Progenitor cell of endocrine pancreas (in vitro differentiated cells): ENCODE data around the gene SNRPA1. TPM values are rescaled to one million over a fixed set of nuclear protein-coding genes. Genes with fewer than 3 reads are reported as not detected.

ENCODE experiments used
- DNase-seq: peaks from one replicate; pipeline ENCODE4 v3.0.0; 2021; ENCODE audit warnings: low spot score; ENCODE audit not compliant: unreplicated experiment
- H3K27ac Mint-ChIP-seq: 2 replicates; pipeline ENCODE4 v1.8.0; 2021; ENCODE audit warnings: mild to moderate bottlenecking, moderate library complexity, mixed read lengths
- H3K27me3 Mint-ChIP-seq: 2 replicates; pipeline ENCODE4 v1.8.0; 2021; ENCODE audit warnings: mixed read lengths
- H3K36me3 Mint-ChIP-seq: 2 replicates; pipeline ENCODE4 v1.8.0; 2022; ENCODE audit warnings: mixed read lengths; ENCODE audit not compliant: insufficient read depth
- H3K4me1 Mint-ChIP-seq: 2 replicates; pipeline ENCODE4 v1.8.0; 2021; ENCODE audit warnings: low read depth, mixed read lengths
- H3K4me3 Mint-ChIP-seq: 2 replicates; pipeline ENCODE4 v1.8.0; 2021; ENCODE audit warnings: low read depth, mild to moderate bottlenecking, moderate library complexity, mixed read lengths
- H3K9me3 Mint-ChIP-seq: 2 replicates; pipeline ENCODE4 v1.8.0; 2021; ENCODE audit warnings: low read depth, mixed read lengths
- CTCF ChIP-seq: fragments of 200-600 bp; sonication (generic); IDR thresholded peaks from one replicate; pipeline ENCODE4 v1.5.0; 2021; ENCODE audit warnings: antibody characterized with exemption, mild to moderate bottlenecking; ENCODE audit not compliant: unreplicated experiment
- total RNA-seq: library from RNA; stranded (reverse); gene quantifications from 2 replicates; pipeline ENCODE4 v1.2.1, GENCODE V29; 2021

The SNRPA1 gene
- total RNA-seq, 1 donor from 2014 or later, result 78.6 TPM

GRCh38 chr15:101307048-101307896 lies 12.2 kb upstream of the SNRPA1 start:
- TF ChIP-seq CTCF, result no peak
- DNase-seq, result no peak
- Mint-ChIP-seq H3K4me3 (no peak overlapping the region), H3K9me3 (no peaks in the 10 kb centered on the region), H3K4me1 (no peaks in the 10 kb centered on the region), H3K36me3 (no peaks in the 10 kb centered on the region), H3K27ac (no peak overlapping the region), H3K27me3 (no peaks in the 10 kb centered on the region)

GRCh38 chr15:101306341-101307047 lies 11.4 kb upstream of the SNRPA1 start:
- H3K4me3 Mint-ChIP-seq, result no peak overlapping the region
- no peaks in the 10 kb centered on the region for H3K36me3 Mint-ChIP-seq
- no peak for DNase-seq
- no peak overlapping the region for H3K27ac Mint-ChIP-seq
- H3K27me3 Mint-ChIP-seq, result no peaks in the 10 kb centered on the region
- TF ChIP-seq CTCF, result no peak
- no peaks in the 10 kb centered on the region for H3K9me3 Mint-ChIP-seq
- H3K4me1 Mint-ChIP-seq, result no peaks in the 10 kb centered on the region

- Mint-ChIP-seq H3K27ac (no peak overlapping the region), H3K27me3 (no peaks in the 10 kb centered on the region), H3K4me3 (no peak overlapping the region), H3K36me3 (no peaks in the 10 kb centered on the region), H3K9me3 (no peaks in the 10 kb centered on the region), H3K4me1 (no peaks in the 10 kb centered on the region)
- no peak for TF ChIP-seq CTCF
- no peak for DNase-seq
These were observed 10.8 kb upstream of the SNRPA1 start for GRCh38 chr15:101305820-101306255.

- TF ChIP-seq CTCF, result no peak
- no peaks in the 10 kb centered on the region for H3K27me3 Mint-ChIP-seq
- DNase-seq, result no peak
- no peak overlapping the region for H3K27ac Mint-ChIP-seq
- no peaks in the 10 kb centered on the region for H3K36me3 Mint-ChIP-seq
- no peaks in the 10 kb centered on the region for H3K4me1 Mint-ChIP-seq
- H3K4me3 Mint-ChIP-seq, result no peak overlapping the region
- no peaks in the 10 kb centered on the region for H3K9me3 Mint-ChIP-seq
These were observed 8.4 kb upstream of the SNRPA1 start for GRCh38 chr15:101303408-101303807.
